Endothelial cell of umbilical vein (primary cell): Measurements from ENCODE around the gene TEX44. TPM values are rescaled to one million over a fixed set of nuclear protein-coding genes. Genes with fewer than 3 reads are reported as not detected.

Experiments
- BruUV-seq: library from RNA; stranded (reverse); fragments of 400-500 nt; replicated peaks from 2 replicates; lab custom pipeline; 2021; lab: Mats Ljungman, UMichigan
- CTCF ChIA-PET: fragments of 300-600, 350-600 bp; sonication (Branson Sonifier 250); formaldehyde crosslinking; loops from one replicate; lab custom pipeline; 2021; ENCODE audit warnings: antibody characterized with exemption, inconsistent platforms; lab: Charles Lee
- POLR2A ChIA-PET: fragments of 300-600, 350-600 bp; sonication (Branson Sonifier 250); formaldehyde crosslinking; loops from one replicate; lab custom pipeline; 2021; ENCODE audit warnings: antibody characterized with exemption, inconsistent platforms; lab: Charles Lee
- DNase-seq: peaks from one replicate; pipeline ENCODE4 v3.0.0-alpha.2; 2011; ENCODE audit warnings: low read depth, low spot score
- FAIRE-seq: peaks from 2 replicates; lab custom pipeline; 2011; peaks lifted over from hg19 to GRCh38; lab: Jason Lieb, UNC
- H2AFZ ChIP-seq: 2 replicates; pipeline ENCODE4 v1.6.0; 2012; ENCODE audit warnings: low read depth, low read length, control low read depth, inconsistent platforms
- H3K27ac ChIP-seq: 2 replicates; pipeline ENCODE4 v1.5.1; 2011; ENCODE audit warnings: low read depth, mild to moderate bottlenecking, control low read depth, low read length, moderate library complexity; ENCODE audit not compliant: insufficient read depth
- H3K27me3 ChIP-seq, 2 experiments: 2 replicates each; pipeline versions ENCODE4 v1.6.0 to v1.6.1; 2011; ENCODE audit warnings: low read length in 2 of 2, mixed read lengths in 1 of 2; ENCODE audit not compliant: control insufficient read depth in 2 of 2, insufficient read depth in 2 of 2
- H3K36me3 ChIP-seq, 2 experiments: 2 replicates in 1 of 2; 3 replicates in 1 of 2; pipeline ENCODE4 v1.5.1; 2011; ENCODE audit warnings: low read length in 2 of 2, mild to moderate bottlenecking in 1 of 2, moderate library complexity in 1 of 2; ENCODE audit not compliant: control insufficient read depth in 2 of 2, insufficient read depth in 2 of 2; ENCODE audit errors: extremely low read depth in 1 of 2
- H3K4me1 ChIP-seq: 3 replicates; pipeline ENCODE4 v1.5.1; 2011; ENCODE audit warnings: mild to moderate bottlenecking, low read length; ENCODE audit not compliant: control insufficient read depth, insufficient read depth; ENCODE audit errors: extremely low read depth
- H3K4me2 ChIP-seq: 2 replicates; pipeline ENCODE4 v1.6.1; 2011; ENCODE audit warnings: low read length, control low read depth, mixed read lengths; ENCODE audit not compliant: insufficient read depth
- H3K4me3 ChIP-seq, 3 experiments: fragments of 200-600 bp in 1 of 3; sonication (generic), shearing (Covaris generic) in 1 of 3; replicated peaks in 1 of 3; 2 replicates each; pipeline ENCODE4 v1.5.1; 2011 to 2016; ENCODE audit warnings: control low read depth in 3 of 3, low read length in 3 of 3, mild to moderate bottlenecking in 2 of 3, inconsistent platforms in 1 of 3, low read depth in 1 of 3, moderate library complexity in 1 of 3; ENCODE audit not compliant: insufficient read depth in 1 of 3
- H3K79me2 ChIP-seq: 2 replicates; pipeline ENCODE4 v1.6.0; 2012; ENCODE audit warnings: low read length, inconsistent platforms; ENCODE audit not compliant: control insufficient read depth, insufficient read depth
- H3K9ac ChIP-seq: replicated peaks from 2 replicates; pipeline ENCODE3; 2011; ENCODE audit warnings: low read length, control low read depth; ENCODE audit not compliant: insufficient read depth; ENCODE audit errors: extremely low read depth
- H3K9me1 ChIP-seq: replicated peaks from 3 replicates; pipeline ENCODE4 v1.6.0; 2011; ENCODE audit warnings: mild to moderate bottlenecking, low read length; ENCODE audit not compliant: control insufficient read depth, insufficient read depth; ENCODE audit errors: extremely low read depth
- H3K9me3 ChIP-seq: replicated peaks from 2 replicates; pipeline ENCODE4 v1.5.1; 2012; ENCODE audit warnings: low read length, inconsistent platforms; ENCODE audit not compliant: control insufficient read depth, insufficient read depth
- H4K20me1 ChIP-seq: replicated peaks from 2 replicates; pipeline ENCODE3; 2011; ENCODE audit warnings: mild to moderate bottlenecking, low read length; ENCODE audit not compliant: control insufficient read depth, insufficient read depth; ENCODE audit errors: extremely low read depth
- CTCF ChIP-seq, 2 donors: IDR thresholded peaks; 1 replicate in 1 of 2; 2 replicates in 1 of 2; pipeline ENCODE4 v1.5.1; 2011; ENCODE audit warnings: low read length in 2 of 2, mild to moderate bottlenecking in 2 of 2, moderate library complexity in 2 of 2, control low read depth in 1 of 2, inconsistent platforms in 1 of 2, low read depth in 1 of 2; ENCODE audit not compliant: insufficient read depth in 1 of 2; ENCODE audit errors: extremely low read depth in 1 of 2
- EZH2 ChIP-seq: IDR thresholded peaks from 2 replicates; pipeline ENCODE4 v1.6.1; 2012; ENCODE audit warnings: borderline replicate concordance, low read depth, mild to moderate bottlenecking, moderate library complexity, low read length, inconsistent platforms; ENCODE audit not compliant: severe bottlenecking
- FOS ChIP-seq: IDR thresholded peaks from 2 replicates; pipeline ENCODE4 v1.6.1; 2011; ENCODE audit warnings: mild to moderate bottlenecking, low read length, moderate library complexity, borderline replicate concordance; ENCODE audit not compliant: insufficient read depth
- GATA2 ChIP-seq: IDR thresholded peaks from 2 replicates; pipeline ENCODE4 v1.7.0; 2011; ENCODE audit warnings: low read depth, mild to moderate bottlenecking, moderate library complexity, mixed read lengths, low read length; ENCODE audit not compliant: insufficient read length, insufficient read depth
- JUN ChIP-seq: IDR thresholded peaks from 2 replicates; pipeline ENCODE4 v1.6.1; 2011; ENCODE audit warnings: borderline replicate concordance, low read depth; ENCODE audit not compliant: insufficient read length, insufficient read depth
- MYC ChIP-seq: IDR thresholded peaks from one replicate; pipeline ENCODE4 v1.6.1; 2011; ENCODE audit warnings: mild to moderate bottlenecking, low read depth, low read length
- POLR2A ChIP-seq: IDR thresholded peaks from 2 replicates; pipeline ENCODE4 v1.6.1; 2012; ENCODE audit warnings: low read depth, mild to moderate bottlenecking, control low read depth, low read length
- POLR2AphosphoS5 ChIP-seq: IDR thresholded peaks from 2 replicates; pipeline ENCODE4 v1.6.1; 2012; ENCODE audit warnings: low read depth, mild to moderate bottlenecking, control low read depth, low read length, moderate library complexity; ENCODE audit not compliant: insufficient read depth
- dilution Hi-C: fragments of 300-500 bp; cut with MboI; formaldehyde crosslinking; loops from one replicate; pipeline ENCODE4 v1.15.0; 2019; ENCODE audit warnings: low sequenced_read_pairs; ENCODE audit not compliant: extremely low pct_ligation_motif_present
- intact Hi-C: fragments of 100-400 bp; cut with micrococcal nuclease; formaldehyde crosslinking; loops from one replicate; pipeline ENCODE4 v1.10.0; 2022
- polyA plus RNA-seq, 4 experiments: library from polyadenylated mRNA; depleted of rRNA in 3 of 4; stranded (reverse) in 3 of 4; unstranded in 1 of 4; fragments of >200 nt; gene quantifications; 2 replicates each; pipeline versions ENCODE4 v1.2.1 to v1.2.3, GENCODE V29; 2011 to 2012; ENCODE audit warnings: missing spikeins in 1 of 4
- total RNA-seq: library from RNA; stranded (reverse); gene quantifications from 2 replicates; pipeline ENCODE4 v1.2.3, GENCODE V29; 2021
- TF ChIP-seq, protein P1 (sequence below): IDR thresholded peaks from 2 replicates; pipeline ENCODE4 v1.6.1; 2011; ENCODE audit not compliant: insufficient read depth, insufficient read length

Gene TEX44
- total and polyA plus RNA-seq, 2 donors (not counting 3 experiments of a cell fraction or from before 2014, with no cell fraction given), result not detected

GRCh38 chr2:231602859-231603467 is 10.3 kb downstream of the TEX44 start:
- H3K9me1 ChIP-seq, result no peaks in the 10 kb centered on the region
- H3K4me2 ChIP-seq, result no peak overlapping the region
- H3K4me1 ChIP-seq, result peaks cover 10% of the 10 kb centered on the region
- no peak overlapping the region for H3K9ac ChIP-seq
- dilution Hi-C loops (no loop called here), intact Hi-C loops (no loop called here)
- ChIA-PET CTCF (interaction anchor here (3.0 to 6.4 kb wide), 3 partner anchors 39 to 112 kb away, joined by 30 to 214 read pairs (median 50); no protein-coding TSS in a partner anchor), POLR2A (no interaction called here)
- peaks cover 0 to 1% of the 10 kb centered on the region in 2 experiments for H3K27me3 ChIP-seq
- H2AFZ ChIP-seq, result no peak overlapping the region
- no peaks in the 10 kb centered on the region for H3K79me2 ChIP-seq
- H3K9me3 ChIP-seq, result no peaks in the 10 kb centered on the region
- H3K27ac ChIP-seq, result no peak overlapping the region
- TF ChIP-seq POLR2AphosphoS5, result no peak
- TF ChIP-seq FOS, result no peak
- TF ChIP-seq CTCF (IDR thresholded peaks at IDR 0.05; ENCODE audit: extremely low read depth in 1 of 2, insufficient read depth in 1 of 2, low read depth in 1 of 2, low read length in 2 of 2), result no peak
- no peak for TF ChIP-seq EZH2
- TF ChIP-seq, protein P1, sequence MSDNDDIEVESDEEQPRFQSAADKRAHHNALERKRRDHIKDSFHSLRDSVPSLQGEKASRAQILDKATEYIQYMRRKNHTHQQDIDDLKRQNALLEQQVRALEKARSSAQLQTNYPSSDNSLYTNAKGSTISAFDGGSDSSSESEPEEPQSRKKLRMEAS, result no peak
- no peak for TF ChIP-seq JUN
- no peak for TF ChIP-seq POLR2A
- no peak for TF ChIP-seq GATA2
- no peak for TF ChIP-seq MYC
- no peak overlapping the region for H3K4me3 ChIP-seq
- no TSS peak for BruUV-seq
- no peaks in the 10 kb centered on the region for H3K36me3 ChIP-seq
- FAIRE-seq (no peak), DNase-seq (no peak)
- no peaks in the 10 kb centered on the region for H4K20me1 ChIP-seq
